Endothelial cell of umbilical vein (primary cell): ENCODE measurements around the gene ENC1. TPM values are rescaled to one million over a fixed set of nuclear protein-coding genes. Genes with fewer than 3 reads are reported as not detected.

Experiments used
- BruUV-seq: library from RNA; stranded (reverse); fragments of 400-500 nt; replicated peaks from 2 replicates; lab custom pipeline; 2021; lab: Mats Ljungman, UMichigan
- CTCF ChIA-PET: fragments of 300-600, 350-600 bp; sonication (Branson Sonifier 250); formaldehyde crosslinking; loops from one replicate; lab custom pipeline; 2021; ENCODE audit warnings: antibody characterized with exemption, inconsistent platforms; lab: Charles Lee
- POLR2A ChIA-PET: fragments of 300-600, 350-600 bp; sonication (Branson Sonifier 250); formaldehyde crosslinking; loops from one replicate; lab custom pipeline; 2021; ENCODE audit warnings: antibody characterized with exemption, inconsistent platforms; lab: Charles Lee
- DNase-seq: peaks from one replicate; pipeline ENCODE4 v3.0.0-alpha.2; 2011; ENCODE audit warnings: low read depth, low spot score
- FAIRE-seq: peaks from 2 replicates; lab custom pipeline; 2011; peaks lifted over from hg19 to GRCh38; lab: Jason Lieb, UNC
- H2AFZ ChIP-seq: 2 replicates; pipeline ENCODE4 v1.6.0; 2012; ENCODE audit warnings: low read depth, low read length, control low read depth, inconsistent platforms
- H3K27ac ChIP-seq: 2 replicates; pipeline ENCODE4 v1.5.1; 2011; ENCODE audit warnings: low read depth, mild to moderate bottlenecking, control low read depth, low read length, moderate library complexity; ENCODE audit not compliant: insufficient read depth
- H3K27me3 ChIP-seq, 2 experiments: 2 replicates each; pipeline versions ENCODE4 v1.6.0 to v1.6.1; 2011; ENCODE audit warnings: low read length in 2 of 2, mixed read lengths in 1 of 2; ENCODE audit not compliant: control insufficient read depth in 2 of 2, insufficient read depth in 2 of 2
- H3K36me3 ChIP-seq, 2 experiments: 2 replicates in 1 of 2; 3 replicates in 1 of 2; pipeline ENCODE4 v1.5.1; 2011; ENCODE audit warnings: low read length in 2 of 2, mild to moderate bottlenecking in 1 of 2, moderate library complexity in 1 of 2; ENCODE audit not compliant: control insufficient read depth in 2 of 2, insufficient read depth in 2 of 2; ENCODE audit errors: extremely low read depth in 1 of 2
- H3K4me1 ChIP-seq: 3 replicates; pipeline ENCODE4 v1.5.1; 2011; ENCODE audit warnings: mild to moderate bottlenecking, low read length; ENCODE audit not compliant: control insufficient read depth, insufficient read depth; ENCODE audit errors: extremely low read depth
- H3K4me2 ChIP-seq: 2 replicates; pipeline ENCODE4 v1.6.1; 2011; ENCODE audit warnings: low read length, control low read depth, mixed read lengths; ENCODE audit not compliant: insufficient read depth
- H3K4me3 ChIP-seq, 3 experiments: fragments of 200-600 bp in 1 of 3; sonication (generic), shearing (Covaris generic) in 1 of 3; replicated peaks in 1 of 3; 2 replicates each; pipeline ENCODE4 v1.5.1; 2011 to 2016; ENCODE audit warnings: control low read depth in 3 of 3, low read length in 3 of 3, mild to moderate bottlenecking in 2 of 3, inconsistent platforms in 1 of 3, low read depth in 1 of 3, moderate library complexity in 1 of 3; ENCODE audit not compliant: insufficient read depth in 1 of 3
- H3K79me2 ChIP-seq: 2 replicates; pipeline ENCODE4 v1.6.0; 2012; ENCODE audit warnings: low read length, inconsistent platforms; ENCODE audit not compliant: control insufficient read depth, insufficient read depth
- H3K9ac ChIP-seq: replicated peaks from 2 replicates; pipeline ENCODE3; 2011; ENCODE audit warnings: low read length, control low read depth; ENCODE audit not compliant: insufficient read depth; ENCODE audit errors: extremely low read depth
- H3K9me1 ChIP-seq: replicated peaks from 3 replicates; pipeline ENCODE4 v1.6.0; 2011; ENCODE audit warnings: mild to moderate bottlenecking, low read length; ENCODE audit not compliant: control insufficient read depth, insufficient read depth; ENCODE audit errors: extremely low read depth
- H3K9me3 ChIP-seq: replicated peaks from 2 replicates; pipeline ENCODE4 v1.5.1; 2012; ENCODE audit warnings: low read length, inconsistent platforms; ENCODE audit not compliant: control insufficient read depth, insufficient read depth
- H4K20me1 ChIP-seq: replicated peaks from 2 replicates; pipeline ENCODE3; 2011; ENCODE audit warnings: mild to moderate bottlenecking, low read length; ENCODE audit not compliant: control insufficient read depth, insufficient read depth; ENCODE audit errors: extremely low read depth
- EZH2 ChIP-seq: IDR thresholded peaks from 2 replicates; pipeline ENCODE4 v1.6.1; 2012; ENCODE audit warnings: borderline replicate concordance, low read depth, mild to moderate bottlenecking, moderate library complexity, low read length, inconsistent platforms; ENCODE audit not compliant: severe bottlenecking
- FOS ChIP-seq: IDR thresholded peaks from 2 replicates; pipeline ENCODE4 v1.6.1; 2011; ENCODE audit warnings: mild to moderate bottlenecking, low read length, moderate library complexity, borderline replicate concordance; ENCODE audit not compliant: insufficient read depth
- GATA2 ChIP-seq: IDR thresholded peaks from 2 replicates; pipeline ENCODE4 v1.7.0; 2011; ENCODE audit warnings: low read depth, mild to moderate bottlenecking, moderate library complexity, mixed read lengths, low read length; ENCODE audit not compliant: insufficient read length, insufficient read depth
- JUN ChIP-seq: IDR thresholded peaks from 2 replicates; pipeline ENCODE4 v1.6.1; 2011; ENCODE audit warnings: borderline replicate concordance, low read depth; ENCODE audit not compliant: insufficient read length, insufficient read depth
- MAX ChIP-seq: IDR thresholded peaks from 2 replicates; pipeline ENCODE4 v1.6.1; 2011; ENCODE audit not compliant: insufficient read depth, insufficient read length
- MYC ChIP-seq: IDR thresholded peaks from one replicate; pipeline ENCODE4 v1.6.1; 2011; ENCODE audit warnings: mild to moderate bottlenecking, low read depth, low read length
- POLR2A ChIP-seq: IDR thresholded peaks from 2 replicates; pipeline ENCODE4 v1.6.1; 2012; ENCODE audit warnings: low read depth, mild to moderate bottlenecking, control low read depth, low read length
- POLR2AphosphoS5 ChIP-seq: IDR thresholded peaks from 2 replicates; pipeline ENCODE4 v1.6.1; 2012; ENCODE audit warnings: low read depth, mild to moderate bottlenecking, control low read depth, low read length, moderate library complexity; ENCODE audit not compliant: insufficient read depth
- dilution Hi-C: fragments of 300-500 bp; cut with MboI; formaldehyde crosslinking; loops from one replicate; pipeline ENCODE4 v1.15.0; 2019; ENCODE audit warnings: low sequenced_read_pairs; ENCODE audit not compliant: extremely low pct_ligation_motif_present
- intact Hi-C: fragments of 100-400 bp; cut with micrococcal nuclease; formaldehyde crosslinking; loops from one replicate; pipeline ENCODE4 v1.10.0; 2022
- polyA plus RNA-seq, 4 experiments: library from polyadenylated mRNA; depleted of rRNA in 3 of 4; stranded (reverse) in 3 of 4; unstranded in 1 of 4; fragments of >200 nt; gene quantifications; 2 replicates each; pipeline versions ENCODE4 v1.2.1 to v1.2.3, GENCODE V29; 2011 to 2012; ENCODE audit warnings: missing spikeins in 1 of 4
- total RNA-seq: library from RNA; stranded (reverse); gene quantifications from 2 replicates; pipeline ENCODE4 v1.2.3, GENCODE V29; 2021
- TF ChIP-seq, protein P1 (sequence below), 2 donors: IDR thresholded peaks; 1 replicate in 1 of 2; 2 replicates in 1 of 2; pipeline ENCODE4 v1.5.1; 2011; ENCODE audit warnings: low read length in 2 of 2, mild to moderate bottlenecking in 2 of 2, moderate library complexity in 2 of 2, control low read depth in 1 of 2, inconsistent platforms in 1 of 2, low read depth in 1 of 2; ENCODE audit not compliant: insufficient read depth in 1 of 2; ENCODE audit errors: extremely low read depth in 1 of 2

Gene ENC1
- total and polyA plus RNA-seq, 2 donors (not counting 3 experiments of a cell fraction or from before 2014, with no cell fraction given): 42.2 to 53.3 TPM

- H3K79me2 ChIP-seq: no peaks in the 10 kb centered on the region
- DNase-seq (no peak), FAIRE-seq (no peak)
- no peak overlapping the region for H2AFZ ChIP-seq
- no peak overlapping the region for H3K9ac ChIP-seq
- POLR2A ChIA-PET: no interaction called here
- TF ChIP-seq EZH2: no peak
- TF ChIP-seq MYC: no peak
- TF ChIP-seq JUN: no peak
- TF ChIP-seq, protein P1, sequence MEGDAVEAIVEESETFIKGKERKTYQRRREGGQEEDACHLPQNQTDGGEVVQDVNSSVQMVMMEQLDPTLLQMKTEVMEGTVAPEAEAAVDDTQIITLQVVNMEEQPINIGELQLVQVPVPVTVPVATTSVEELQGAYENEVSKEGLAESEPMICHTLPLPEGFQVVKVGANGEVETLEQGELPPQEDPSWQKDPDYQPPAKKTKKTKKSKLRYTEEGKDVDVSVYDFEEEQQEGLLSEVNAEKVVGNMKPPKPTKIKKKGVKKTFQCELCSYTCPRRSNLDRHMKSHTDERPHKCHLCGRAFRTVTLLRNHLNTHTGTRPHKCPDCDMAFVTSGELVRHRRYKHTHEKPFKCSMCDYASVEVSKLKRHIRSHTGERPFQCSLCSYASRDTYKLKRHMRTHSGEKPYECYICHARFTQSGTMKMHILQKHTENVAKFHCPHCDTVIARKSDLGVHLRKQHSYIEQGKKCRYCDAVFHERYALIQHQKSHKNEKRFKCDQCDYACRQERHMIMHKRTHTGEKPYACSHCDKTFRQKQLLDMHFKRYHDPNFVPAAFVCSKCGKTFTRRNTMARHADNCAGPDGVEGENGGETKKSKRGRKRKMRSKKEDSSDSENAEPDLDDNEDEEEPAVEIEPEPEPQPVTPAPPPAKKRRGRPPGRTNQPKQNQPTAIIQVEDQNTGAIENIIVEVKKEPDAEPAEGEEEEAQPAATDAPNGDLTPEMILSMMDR (IDR thresholded peaks at IDR 0.05; ENCODE audit: extremely low read depth in 1 of 2, insufficient read depth in 1 of 2, low read depth in 1 of 2, low read length in 2 of 2): no peak
- TF ChIP-seq GATA2: no peak
- TF ChIP-seq POLR2A: no peak
- TF ChIP-seq MAX: no peak
- no peak for TF ChIP-seq POLR2AphosphoS5
- TF ChIP-seq FOS: no peak
- H3K27ac ChIP-seq: no peak overlapping the region
- H3K9me1 ChIP-seq: no peaks in the 10 kb centered on the region
- no peak overlapping the region for H3K4me2 ChIP-seq
- H3K27me3 ChIP-seq: no peaks in the 10 kb centered on the region
- CTCF ChIA-PET: interaction anchor here (1.1 to 3.0 kb wide), 4 partner anchors 11 to 581 kb away, joined by 3 to 11 read pairs (median 4); partner anchors contain the start of gene ENC1
- intact Hi-C loops (no loop called here), dilution Hi-C loops (no loop called here)
- no TSS peak for BruUV-seq
- no peaks in the 10 kb centered on the region for H3K36me3 ChIP-seq
- no peaks in the 10 kb centered on the region for H3K9me3 ChIP-seq
- H3K4me1 ChIP-seq: no peaks in the 10 kb centered on the region
- H3K4me3 ChIP-seq: no peak overlapping the region
- no peaks in the 10 kb centered on the region for H4K20me1 ChIP-seq
Observed at GRCh38 chr5:74616236-74617146, 24.0 kb downstream of the ENC1 start.
